OCI-LY1 (cell line): Measurements from ENCODE around the gene CEND1.

ENCODE experiments used
- H2AFZ ChIP-seq: fragments of 200-600 bp; sonication (generic), shearing (Covaris generic); 2 replicates; pipeline ENCODE4 v1.6.0; 2014; ENCODE audit warnings: antibody characterized with exemption, mild to moderate bottlenecking, low read length
- H3F3A ChIP-seq: fragments of 200-600 bp; sonication (generic), shearing (Covaris generic); 2 replicates; pipeline ENCODE4 v1.6.0; 2014; ENCODE audit warnings: mild to moderate bottlenecking, antibody characterized with exemption, low read length, moderate library complexity; ENCODE audit not compliant: insufficient read depth
- H3K27ac ChIP-seq: fragments of 200-600 bp; sonication (generic); 2 replicates; pipeline ENCODE4 v1.5.1; 2014; ENCODE audit warnings: low read length, mixed run types, mild to moderate bottlenecking, low read depth; ENCODE audit not compliant: poor library complexity, severe bottlenecking
- H3K27me3 ChIP-seq: fragments of 200-600 bp; sonication (generic); 2 replicates; pipeline ENCODE4 v1.6.0; 2014; ENCODE audit warnings: antibody characterized with exemption, mild to moderate bottlenecking, low read length, moderate library complexity; ENCODE audit not compliant: insufficient read depth
- H3K36me3 ChIP-seq: fragments of 200-600 bp; sonication (generic); 2 replicates; pipeline ENCODE4 v1.6.1; 2014; ENCODE audit warnings: mild to moderate bottlenecking, antibody characterized with exemption, low read length, moderate library complexity, mixed read lengths; ENCODE audit not compliant: insufficient read depth
- H3K4me1 ChIP-seq: fragments of 200-600 bp; sonication (generic); 2 replicates; pipeline ENCODE4 v1.5.1; 2014; ENCODE audit warnings: mild to moderate bottlenecking, low read length, moderate library complexity; ENCODE audit not compliant: insufficient read depth, severe bottlenecking
- H3K4me2 ChIP-seq: fragments of 200-600 bp; sonication (generic), shearing (Covaris generic); 2 replicates; pipeline ENCODE4 v1.6.1; 2014; ENCODE audit warnings: low read length
- H3K4me3 ChIP-seq: fragments of 200-600 bp; sonication (generic); 2 replicates; pipeline ENCODE4 v1.5.1; 2014; ENCODE audit warnings: low read length, low read depth, mild to moderate bottlenecking, mixed read lengths; ENCODE audit not compliant: poor library complexity, severe bottlenecking
- H3K79me2 ChIP-seq: fragments of 200-600 bp; shearing (Covaris generic); 2 replicates; pipeline ENCODE4 v1.6.1; 2016; ENCODE audit warnings: mixed run types, low read length, mixed read lengths; ENCODE audit not compliant: insufficient read depth
- H3K9ac ChIP-seq: fragments of 200-600 bp; sonication (generic), shearing (Covaris generic); 2 replicates; pipeline ENCODE4 v1.6.1; 2014; ENCODE audit warnings: mild to moderate bottlenecking, low read length, mixed read lengths
- H3K9me2 ChIP-seq: fragments of 200-600 bp; sonication (generic), shearing (Covaris generic); 2 replicates; pipeline ENCODE4 v1.6.1; 2014; ENCODE audit warnings: low read depth, mild to moderate bottlenecking, low read length, mixed read lengths
- H3K9me3 ChIP-seq: fragments of 200-600 bp; shearing (Covaris generic); 2 replicates; pipeline ENCODE4 v1.6.1; 2014; ENCODE audit warnings: low read length, mixed read lengths
- H4K20me1 ChIP-seq: fragments of 200-600 bp; sonication (generic), shearing (Covaris generic); 2 replicates; pipeline ENCODE4 v1.6.0; 2016; ENCODE audit warnings: mild to moderate bottlenecking, low read length; ENCODE audit not compliant: insufficient read depth
- CTCF ChIP-seq: fragments of 200-600 bp; sonication (generic), shearing (Covaris generic); IDR thresholded peaks from 2 replicates; pipeline ENCODE4 v1.5.1; 2017; ENCODE audit warnings: mild to moderate bottlenecking, antibody characterized with exemption, low read length, moderate library complexity, mixed read lengths
- EZH2 ChIP-seq: fragments of 200-600 bp; sonication (generic), shearing (Covaris generic); IDR thresholded peaks from 2 replicates; pipeline ENCODE4 v1.8.0; 2017; ENCODE audit warnings: borderline replicate concordance, mixed run types, mild to moderate bottlenecking, antibody characterized with exemption, low read length, moderate library complexity, mixed read lengths

CEND1 gene

GRCh38 chr11:764322-765024 lies 25.4 kb downstream of the CEND1 start:
- no peaks in the 10 kb centered on the region for H3F3A ChIP-seq

DNA sequence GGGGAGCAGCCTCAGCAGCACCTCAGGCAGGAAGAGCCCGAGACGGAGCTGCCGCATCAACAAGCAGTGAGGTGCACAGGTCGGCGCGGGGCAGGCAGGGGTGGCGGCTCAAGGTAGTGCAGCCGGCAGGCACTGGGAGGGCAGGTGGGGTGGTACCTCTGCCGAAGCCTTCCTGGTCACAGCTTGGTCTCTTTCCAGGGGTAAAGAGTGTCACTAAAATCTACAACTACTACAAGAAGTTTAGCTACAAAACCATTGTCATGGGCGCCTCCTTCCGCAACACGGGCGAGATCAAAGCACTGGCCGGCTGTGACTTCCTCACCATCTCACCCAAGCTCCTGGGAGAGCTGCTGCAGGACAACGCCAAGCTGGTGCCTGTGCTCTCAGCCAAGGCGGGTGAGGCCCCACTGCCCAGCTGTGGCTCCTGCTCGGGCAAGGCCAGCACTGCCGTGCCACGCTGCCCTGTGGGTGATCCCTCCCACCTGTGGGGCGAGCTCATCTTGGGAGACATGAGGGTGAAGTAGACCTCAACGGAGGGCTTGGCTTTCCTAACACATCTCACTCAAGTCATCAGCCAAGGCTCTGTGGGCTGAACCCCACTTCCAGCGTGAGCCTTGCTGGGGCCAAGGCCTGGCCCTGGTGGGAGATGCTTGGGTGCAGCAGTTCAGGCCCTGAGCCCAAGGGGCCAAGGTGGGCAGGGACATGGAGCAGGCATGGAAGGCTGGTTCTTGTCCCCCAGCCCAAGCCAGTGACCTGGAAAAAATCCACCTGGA lies 26.2 kb downstream of the CEND1 start:
- H3F3A ChIP-seq = no peaks in the 10 kb centered on the region

More at GRCh38 chr11:764322-765024, 25.4 kb downstream of the CEND1 start:
- Histone ChIP-seq H3K79me2 (no peaks in the 10 kb centered on the region), H3K27me3 (no peaks in the 10 kb centered on the region), H4K20me1 (no peaks in the 10 kb centered on the region), H3K27ac (no peak overlapping the region), H3K4me1 (peaks cover 5% of the 10 kb centered on the region), H2AFZ (no peak overlapping the region), H3K9ac (no peak overlapping the region), H3K4me2 (no peak overlapping the region), H3K9me2 (no peaks in the 10 kb centered on the region), H3K36me3 (peaks cover 75% of the 10 kb centered on the region), H3K4me3 (no peak overlapping the region), H3K9me3 (no peaks in the 10 kb centered on the region)
- TF ChIP-seq CTCF (no peak), EZH2 (no peak)

DNA sequence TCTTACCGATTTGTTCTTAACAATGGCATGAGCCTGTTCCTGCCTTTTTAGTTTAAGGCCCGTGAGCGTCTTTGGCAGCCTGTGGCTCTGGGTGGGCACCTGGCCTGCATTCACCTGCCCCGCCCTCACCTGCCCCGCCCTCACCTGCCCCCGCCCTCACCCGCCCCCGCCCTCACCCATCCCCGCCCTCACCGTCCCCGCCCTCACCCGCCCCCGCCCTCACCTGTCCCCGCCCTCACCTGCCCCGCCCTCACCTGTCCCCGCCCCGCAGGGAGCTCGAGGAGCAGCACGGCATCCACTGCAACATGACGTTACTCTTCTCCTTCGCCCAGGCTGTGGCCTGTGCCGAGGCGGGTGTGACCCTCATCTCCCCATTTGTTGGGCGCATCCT lies 26.8 kb downstream of the CEND1 start:
- no peaks in the 10 kb centered on the region for H3F3A ChIP-seq
- H3K27me3 ChIP-seq = no peaks in the 10 kb centered on the region
- H3K27ac ChIP-seq = peak overlapping the region; percentile 47
- H3K9me2 ChIP-seq = no peaks in the 10 kb centered on the region
- H3K9ac ChIP-seq = no peak overlapping the region
- no peak overlapping the region for H3K4me3 ChIP-seq
- H3K36me3 ChIP-seq = peaks cover 87% of the 10 kb centered on the region
- no peak overlapping the region for H3K4me2 ChIP-seq
- H4K20me1 ChIP-seq = no peaks in the 10 kb centered on the region
- no peaks in the 10 kb centered on the region for H3K79me2 ChIP-seq
- TF ChIP-seq EZH2 (no peak), CTCF (no peak)
- H2AFZ ChIP-seq = no peak overlapping the region
- H3K4me1 ChIP-seq = peaks cover 5% of the 10 kb centered on the region
- no peaks in the 10 kb centered on the region for H3K9me3 ChIP-seq

More for the DNA sequence above, 26.2 kb downstream of the CEND1 start:
- Histone ChIP-seq H3K9me3 (no peaks in the 10 kb centered on the region), H3K9me2 (no peaks in the 10 kb centered on the region), H3K79me2 (no peaks in the 10 kb centered on the region), H3K4me2 (no peak overlapping the region), H2AFZ (no peak overlapping the region), H4K20me1 (no peaks in the 10 kb centered on the region), H3K4me3 (no peak overlapping the region), H3K4me1 (peaks cover 5% of the 10 kb centered on the region), H3K27ac (peak overlapping the region; percentile 41), H3K36me3 (peaks cover 81% of the 10 kb centered on the region), H3K27me3 (no peaks in the 10 kb centered on the region), H3K9ac (no peak overlapping the region)
- no peak for TF ChIP-seq EZH2
- no peak for TF ChIP-seq CTCF
